Parathyroid adenoma (tissue), 2 donors: ENCODE measurements around the gene PLAA.
A peak's percentile ranks its signal among the peaks of the same experiment; 100 is the strongest.

Experiments used
- H2AFZ ChIP-seq: fragments of 300-600 bp; sonication (generic); one replicate; pipeline ENCODE4 v1.7.0; 2017; ENCODE audit warnings: antibody characterized with exemption, mild to moderate bottlenecking
- H3K27ac ChIP-seq: fragments of 300-600 bp; sonication (generic); one replicate; pipeline ENCODE4 v1.7.0; 2017
- H3K27me3 ChIP-seq: fragments of 300-600 bp; sonication (generic); one replicate; pipeline ENCODE4 v1.7.0; 2017; ENCODE audit warnings: low read length; ENCODE audit not compliant: control insufficient read depth, insufficient read depth
- H3K36me3 ChIP-seq: fragments of 300-600 bp; sonication (generic); one replicate; pipeline ENCODE4 v1.7.0; 2017; ENCODE audit warnings: low read length; ENCODE audit not compliant: control insufficient read depth, insufficient read depth
- H3K4me1 ChIP-seq: fragments of 300-600 bp; sonication (generic); one replicate; pipeline ENCODE4 v1.7.0; 2017; ENCODE audit warnings: control low read depth
- H3K4me2 ChIP-seq: fragments of 300-600 bp; sonication (generic); one replicate; pipeline ENCODE4 v1.7.0; 2017; ENCODE audit warnings: low read length
- H3K4me3 ChIP-seq: fragments of 300-600 bp; sonication (generic); one replicate; pipeline ENCODE4 v1.7.0; 2017; ENCODE audit warnings: low read depth, low read length
- H3K79me2 ChIP-seq: fragments of 300-600 bp; sonication (generic); one replicate; pipeline ENCODE4 v1.7.0; 2017; ENCODE audit warnings: control low read depth
- H3K9ac ChIP-seq: fragments of 300-600 bp; sonication (generic); one replicate; pipeline ENCODE4 v1.7.0; 2017; ENCODE audit warnings: mild to moderate bottlenecking
- H3K9me3 ChIP-seq: fragments of 300-600 bp; sonication (generic); one replicate; pipeline ENCODE4 v1.7.0; 2017; ENCODE audit warnings: low read length; ENCODE audit not compliant: control insufficient read depth
- TF ChIP-seq, protein P1 (sequence below): fragments of 300-600 bp; sonication (generic); IDR thresholded peaks from one replicate; pipeline ENCODE4 v1.7.0; 2017; ENCODE audit warnings: antibody characterized with exemption, mild to moderate bottlenecking
- donor health status: primary hyperparathyroidism.

The PLAA gene

DNA sequence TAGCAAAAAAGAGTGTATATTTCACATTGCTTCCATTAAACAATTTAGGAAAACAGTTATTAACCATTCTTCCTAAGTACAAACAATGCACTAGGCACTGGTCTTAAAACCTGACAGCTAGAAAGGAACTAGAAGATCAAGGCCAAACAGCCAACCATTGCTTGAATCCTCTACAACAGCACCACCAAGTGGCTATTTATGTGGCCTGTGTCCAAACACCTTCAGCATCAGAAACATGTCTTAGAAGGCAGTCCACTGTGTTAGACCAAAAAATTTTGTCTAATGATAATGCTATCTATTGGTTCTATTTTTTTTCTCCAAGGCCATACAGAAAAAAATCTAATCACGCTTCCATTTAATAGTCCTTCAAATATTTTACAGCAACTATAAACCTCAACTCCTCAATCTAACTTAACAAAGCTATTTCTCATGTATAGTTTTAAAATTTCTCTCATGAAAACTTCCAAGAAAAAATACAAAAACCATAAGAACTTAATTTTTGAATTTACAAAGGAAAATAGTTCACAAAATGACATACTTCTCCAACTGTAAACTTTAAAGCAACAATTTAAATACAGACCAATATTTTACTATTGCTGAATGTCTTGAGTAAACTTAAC lies 90.5 kb downstream of the PLAA start:
- Histone ChIP-seq H3K27me3 (no peaks in the 10 kb centered on the region), H3K4me1 (no peaks in the 10 kb centered on the region), H3K4me2 (no peak overlapping the region), H3K36me3 (no peaks in the 10 kb centered on the region), H3K79me2 (no peaks in the 10 kb centered on the region), H3K4me3 (no peak overlapping the region), H3K27ac (no peak overlapping the region), H3K9ac (no peak overlapping the region), H3K9me3 (no peaks in the 10 kb centered on the region), H2AFZ (no peak overlapping the region)
- TF ChIP-seq, protein P1, sequence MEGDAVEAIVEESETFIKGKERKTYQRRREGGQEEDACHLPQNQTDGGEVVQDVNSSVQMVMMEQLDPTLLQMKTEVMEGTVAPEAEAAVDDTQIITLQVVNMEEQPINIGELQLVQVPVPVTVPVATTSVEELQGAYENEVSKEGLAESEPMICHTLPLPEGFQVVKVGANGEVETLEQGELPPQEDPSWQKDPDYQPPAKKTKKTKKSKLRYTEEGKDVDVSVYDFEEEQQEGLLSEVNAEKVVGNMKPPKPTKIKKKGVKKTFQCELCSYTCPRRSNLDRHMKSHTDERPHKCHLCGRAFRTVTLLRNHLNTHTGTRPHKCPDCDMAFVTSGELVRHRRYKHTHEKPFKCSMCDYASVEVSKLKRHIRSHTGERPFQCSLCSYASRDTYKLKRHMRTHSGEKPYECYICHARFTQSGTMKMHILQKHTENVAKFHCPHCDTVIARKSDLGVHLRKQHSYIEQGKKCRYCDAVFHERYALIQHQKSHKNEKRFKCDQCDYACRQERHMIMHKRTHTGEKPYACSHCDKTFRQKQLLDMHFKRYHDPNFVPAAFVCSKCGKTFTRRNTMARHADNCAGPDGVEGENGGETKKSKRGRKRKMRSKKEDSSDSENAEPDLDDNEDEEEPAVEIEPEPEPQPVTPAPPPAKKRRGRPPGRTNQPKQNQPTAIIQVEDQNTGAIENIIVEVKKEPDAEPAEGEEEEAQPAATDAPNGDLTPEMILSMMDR, result peak; percentile 27
